H9 (cell line): Measurements from ENCODE around the gene SRCAP. TPM values are rescaled to one million over a fixed set of nuclear protein-coding genes. Genes with fewer than 3 reads are reported as not detected.

Source experiments
- DNase-seq: peaks from one replicate; pipeline ENCODE4 v3.0.0-alpha.2; 2017
- H2AFZ ChIP-seq: one replicate; pipeline ENCODE4 v1.6.1; 2013; ENCODE audit warnings: mild to moderate bottlenecking, low read length, control low read depth, moderate library complexity
- H2AK5ac ChIP-seq: 2 replicates; pipeline ENCODE4 v1.6.1; 2013; ENCODE audit warnings: low read length, control low read depth, mixed read lengths; ENCODE audit not compliant: insufficient read length
- H2BK120ac ChIP-seq: one replicate; pipeline ENCODE4 v1.6.1; 2013; ENCODE audit warnings: low read depth, mild to moderate bottlenecking, low read length, control low read depth, inconsistent platforms; ENCODE audit not compliant: poor library complexity, severe bottlenecking
- H2BK12ac ChIP-seq: 2 replicates; pipeline ENCODE4 v1.6.1; 2013; ENCODE audit warnings: low read length, control low read depth, mixed read lengths, low read depth; ENCODE audit not compliant: insufficient read length
- H2BK15ac ChIP-seq: 2 replicates; pipeline ENCODE4 v1.6.1; 2013; ENCODE audit warnings: low read depth, low read length, control low read depth
- H2BK20ac ChIP-seq: one replicate; pipeline ENCODE4 v1.6.1; 2013; ENCODE audit warnings: low read depth, mild to moderate bottlenecking, low read length, control low read depth, inconsistent platforms; ENCODE audit not compliant: poor library complexity, severe bottlenecking
- H2BK5ac ChIP-seq: 2 replicates; pipeline ENCODE4 v1.6.1; 2013; ENCODE audit warnings: low read length, control low read depth, mixed read lengths; ENCODE audit not compliant: insufficient read length
- H3K14ac ChIP-seq: 2 replicates; pipeline ENCODE4 v1.6.1; 2013; ENCODE audit warnings: low read length, control low read depth; ENCODE audit not compliant: insufficient read depth
- H3K18ac ChIP-seq: 2 replicates; pipeline ENCODE4 v1.6.1; 2013; ENCODE audit warnings: low read depth, mild to moderate bottlenecking, mixed read lengths, low read length, control low read depth; ENCODE audit not compliant: insufficient read length
- H3K23ac ChIP-seq: 2 replicates; pipeline ENCODE4 v1.6.1; 2013; ENCODE audit warnings: low read length, control low read depth, mixed read lengths, low read depth; ENCODE audit not compliant: insufficient read length
- H3K23me2 ChIP-seq: 2 replicates; pipeline ENCODE4 v1.6.1; 2013; ENCODE audit warnings: low read depth, mild to moderate bottlenecking, mixed read lengths, low read length, control low read depth; ENCODE audit not compliant: insufficient read length, poor library complexity, severe bottlenecking
- H3K27ac ChIP-seq: 2 replicates; pipeline ENCODE4 v1.5.1; 2013; ENCODE audit warnings: low read length, control low read depth, mixed read lengths, low read depth; ENCODE audit not compliant: insufficient read length
- H3K27me3 ChIP-seq: 2 replicates; pipeline ENCODE4 v1.6.1; 2013; ENCODE audit warnings: low read length, control low read depth, inconsistent platforms; ENCODE audit not compliant: insufficient read depth
- H3K4ac ChIP-seq: 2 replicates; pipeline ENCODE4 v1.6.1; 2013; ENCODE audit warnings: low read depth, mild to moderate bottlenecking, control low read depth, inconsistent platforms, low read length, moderate library complexity
- H3K4me1 ChIP-seq: 2 replicates; pipeline ENCODE4 v1.6.1; 2013; ENCODE audit warnings: low read length, control low read depth, inconsistent platforms; ENCODE audit not compliant: insufficient read depth
- H3K4me2 ChIP-seq: 2 replicates; pipeline ENCODE4 v1.6.1; 2013; ENCODE audit warnings: low read length, control low read depth, mixed read lengths; ENCODE audit not compliant: insufficient read length, insufficient read depth
- H3K56ac ChIP-seq: 2 replicates; pipeline ENCODE4 v1.6.1; 2013; ENCODE audit warnings: low read depth, mild to moderate bottlenecking, mixed read lengths, low read length, control low read depth; ENCODE audit not compliant: insufficient read length
- H3K79me1 ChIP-seq: 2 replicates; pipeline ENCODE4 v1.6.1; 2013; ENCODE audit warnings: low read depth, mild to moderate bottlenecking, moderate library complexity, low read length, control low read depth, inconsistent platforms; ENCODE audit not compliant: insufficient read depth, poor library complexity, severe bottlenecking
- H3K79me2 ChIP-seq: 2 replicates; pipeline ENCODE4 v1.6.1; 2013; ENCODE audit warnings: low read length, control low read depth, inconsistent platforms; ENCODE audit not compliant: insufficient read depth
- H3K9ac ChIP-seq: 2 replicates; pipeline ENCODE4 v1.6.1; 2013; ENCODE audit warnings: low read length, control low read depth, mixed read lengths; ENCODE audit not compliant: insufficient read length; ENCODE audit errors: extremely low read depth
- H3K9me3 ChIP-seq: one replicate; pipeline ENCODE4 v1.6.1; 2013; ENCODE audit warnings: low read depth, low read length, inconsistent platforms; ENCODE audit not compliant: control insufficient read depth
- H3T11ph ChIP-seq: one replicate; pipeline ENCODE4 v1.6.1; 2013; ENCODE audit warnings: mild to moderate bottlenecking, low read length, control low read depth, inconsistent platforms
- H4K20me1 ChIP-seq: one replicate; pipeline ENCODE4 v1.6.1; 2013; ENCODE audit not compliant: control insufficient read depth, insufficient read length, insufficient read depth
- H4K5ac ChIP-seq: 2 replicates; pipeline ENCODE4 v1.6.1; 2013; ENCODE audit warnings: low read depth, mild to moderate bottlenecking, mixed read lengths, low read length, control low read depth; ENCODE audit not compliant: insufficient read length
- H4K8ac ChIP-seq: replicated peaks from 2 replicates; pipeline ENCODE4 v1.6.1; 2013; ENCODE audit warnings: low read length, control low read depth, mixed read lengths, low read depth; ENCODE audit not compliant: insufficient read length
- H4K91ac ChIP-seq: 2 replicates; pipeline ENCODE4 v1.6.1; 2013; ENCODE audit warnings: low read depth, mild to moderate bottlenecking, moderate library complexity, mixed read lengths, low read length, control low read depth; ENCODE audit not compliant: insufficient read length
- H3K27ac Mint-ChIP-seq, 3 experiments: 2 replicates in 2 of 3; 3 replicates in 1 of 3; pipeline ENCODE4 v1.8.0; 2020 to 2021; ENCODE audit warnings: mixed read lengths in 3 of 3, mild to moderate bottlenecking in 1 of 3, moderate library complexity in 1 of 3
- H3K27me3 Mint-ChIP-seq: 2 replicates; pipeline ENCODE4 v1.8.0; 2021; ENCODE audit warnings: low read depth, mild to moderate bottlenecking, moderate library complexity, mixed read lengths
- H3K36me3 Mint-ChIP-seq, 3 experiments: 2 replicates in 2 of 3; 3 replicates in 1 of 3; pipeline ENCODE4 v1.8.0; 2020 to 2021; ENCODE audit warnings: low read depth in 3 of 3, mixed read lengths in 3 of 3; ENCODE audit not compliant: insufficient read depth in 1 of 3
- H3K4me1 Mint-ChIP-seq, 2 experiments: 2 replicates each; pipeline ENCODE4 v1.8.0; 2020; ENCODE audit warnings: mixed read lengths in 2 of 2
- H3K4me3 Mint-ChIP-seq, 2 experiments: 2 replicates in 1 of 2; 3 replicates in 1 of 2; pipeline ENCODE4 v1.8.0; 2020 to 2021; ENCODE audit warnings: mild to moderate bottlenecking in 2 of 2, mixed read lengths in 2 of 2, moderate library complexity in 1 of 2
- H3K9me3 Mint-ChIP-seq, 2 experiments: 2 replicates in 1 of 2; 3 replicates in 1 of 2; pipeline ENCODE4 v1.8.0; 2020; ENCODE audit warnings: mild to moderate bottlenecking in 2 of 2, mixed read lengths in 2 of 2, moderate library complexity in 1 of 2
- CTCF ChIP-seq: fragments of 200-600 bp; sonication (generic); conservative IDR thresholded peaks from 3 replicates; pipeline ENCODE4 v1.8.0; 2021; ENCODE audit warnings: antibody characterized with exemption, mild to moderate bottlenecking
- WGBS: extraction: QIAGEN DNeasy Blood & Tissue Kit; methylation state at CpG from one replicate; pipeline ENCODE4 v1.1.7; 2013; ENCODE audit warnings: missing lambda C conversion rate, low lambda C conversion rate, mixed read lengths; ENCODE audit not compliant: insufficient read length; ENCODE audit errors: extremely low coverage; 5-methylcytosine and 5-hydroxymethylcytosine counted together
- total RNA-seq: library from RNA; stranded (reverse); gene quantifications from 2 replicates; pipeline ENCODE4 v1.2.1, GENCODE V29; 2021

The SRCAP gene
- total RNA-seq, 1 experiment from 2014 or later = 63.1 TPM

- no peak overlapping the region for H4K8ac ChIP-seq
Measured at GRCh38 chr16:30677931-30678585, 20.9 kb upstream of the SRCAP start.

More at GRCh38 chr16:30677931-30678585, 20.9 kb upstream of the SRCAP start:
- no peak for TF ChIP-seq CTCF
- Histone ChIP-seq H2BK120ac (no peak overlapping the region), H4K20me1 (peaks cover 2% of the 10 kb centered on the region), H3K27ac (no peak overlapping the region), H3K23me2 (no peaks in the 10 kb centered on the region), H2BK12ac (no peak overlapping the region), H3K79me1 (no peaks in the 10 kb centered on the region), H3K9ac (no peak overlapping the region), H3K4ac (no peak overlapping the region), H3K56ac (no peak overlapping the region), H2AFZ (no peak overlapping the region), H3K14ac (no peak overlapping the region), H2BK20ac (no peak overlapping the region), H3K4me1 (no peaks in the 10 kb centered on the region), H3K4me2 (no peak overlapping the region), H3K23ac (no peak overlapping the region), H3K9me3 (no peaks in the 10 kb centered on the region), H2AK5ac (no peak overlapping the region), H4K91ac (no peak overlapping the region), H2BK15ac (no peak overlapping the region), H3T11ph (no peak overlapping the region), H2BK5ac (no peak overlapping the region), H3K18ac (no peak overlapping the region), H3K27me3 (peaks cover 73% of the 10 kb centered on the region), H4K5ac (no peak overlapping the region), H3K79me2 (no peaks in the 10 kb centered on the region)
- Mint-ChIP-seq H3K9me3 (peaks cover 5 to 29% of the 10 kb centered on the region in 2 experiments; a peak in 3 of 5 replicates), H3K27ac (0 out of 7 replicates have a peak overlapping the region, but pooled peaks of 1 of the 3 experiments have one; percentile 35), H3K36me3 (no peaks in the 10 kb centered on the region), H3K4me1 (peaks cover 7 to 9% of the 10 kb centered on the region in 2 experiments), H3K27me3 (peaks cover 97% of the 10 kb centered on the region), H3K4me3 (peak overlapping the region in 1 of 2 experiments; percentile 45; a peak in 2 of 5 replicates)
- WGBS = no CpG with 5 or more reads among the region's 11 CpGs
- DNase-seq = peak; percentile 88
